ENCODE results near the gene CCK.

- TF ChIP-seq CTCF (conservative IDR thresholded peaks at IDR 0.05; ENCODE audit: low read depth in 2 of 2) (no peak), POLR2AphosphoS5 (IDR thresholded peaks at IDR 0.05; ENCODE audit: low read depth) (no peak), EZH2 (IDR thresholded peaks at IDR 0.05; ENCODE audit: low read depth, unreplicated experiment) (no peak), EZH2phosphoT487 (IDR thresholded peaks at IDR 0.05; ENCODE audit: unreplicated experiment) (no peak), REST (IDR thresholded peaks at IDR 0.05; ENCODE audit: unreplicated experiment) (no peak), CREB1 (CRISPR knock-in tag; IDR thresholded peaks at IDR 0.05; ENCODE audit: low read depth) (no peak), JUNB (IDR thresholded peaks at IDR 0.05; ENCODE audit: unreplicated experiment) (no peak), STAT1 (IDR thresholded peaks at IDR 0.05; ENCODE audit: unreplicated experiment) (no peak), ZNF114 (CRISPR knock-in tag; IDR thresholded peaks at IDR 0.05) (no peak)
Observed at GRCh38 chr3:42262525-42262924, 3.5 kb downstream of the CCK start.

Measured in GM23338 (cell line).